CD4-positive, alpha-beta T cell (primary cell): ENCODE data around the gene SPRY4. TPM values are rescaled to one million over a fixed set of nuclear protein-coding genes. Genes with fewer than 3 reads are reported as not detected.
"Not testable (repeated sequence)": the region's sequence is repeated elsewhere in the genome, so short reads cannot be mapped to it uniquely, and the experiment has no call there.

Experiments
- ATAC-seq: fragments of 200-7000 bp; cut with Tn5 transposase; one replicate; pipeline ENCODE4 v1.10.0; 2022; ENCODE audit warnings: mild to moderate bottlenecking; ENCODE audit not compliant: poor library complexity
- CTCF ChIA-PET: fragments of 350-600 bp; sonication (Branson Sonifier 250); formaldehyde crosslinking; loops from one replicate; lab custom pipeline; 2021; ENCODE audit warnings: antibody characterized with exemption, inconsistent platforms; lab: Charles Lee
- POLR2A ChIA-PET: fragments of 350-600 bp; sonication (Branson Sonifier 250); formaldehyde crosslinking; loops from one replicate; lab custom pipeline; 2021; ENCODE audit warnings: antibody characterized with exemption, inconsistent platforms; lab: Charles Lee
- DNase-seq, 14 experiments: peaks; one replicate each; pipeline ENCODE4 v3.0.0-alpha.2; 2013 to 2020; ENCODE audit warnings: mixed read lengths in 2 of 14
- H3K27ac ChIP-seq, 2 donors: one replicate each; pipeline versions ENCODE4 v1.5.1 to v1.7.0; 2013; ENCODE audit warnings: low read length in 2 of 2, low read depth in 1 of 2, mild to moderate bottlenecking in 1 of 2
- H3K27me3 ChIP-seq, 2 experiments: 1 replicate in 1 of 2; 2 replicates in 1 of 2; pipeline versions ENCODE4 v1.6.1 to v1.7.0; 2013; ENCODE audit warnings: low read length in 2 of 2, control low read depth in 1 of 2, mild to moderate bottlenecking in 1 of 2, moderate library complexity in 1 of 2; ENCODE audit not compliant: insufficient read depth in 2 of 2, control insufficient read depth in 1 of 2
- H3K36me3 ChIP-seq: one replicate; pipeline ENCODE4 v1.6.1; 2013; ENCODE audit warnings: low read length, control low read depth; ENCODE audit not compliant: insufficient read depth
- H3K4me1 ChIP-seq: one replicate; pipeline ENCODE4 v1.6.1; 2013; ENCODE audit warnings: low read length, control low read depth; ENCODE audit not compliant: insufficient read depth
- H3K4me3 ChIP-seq: one replicate; pipeline ENCODE4 v1.5.1; 2013; ENCODE audit warnings: mild to moderate bottlenecking, low read length, moderate library complexity
- H3K9me3 ChIP-seq, 2 experiments: 1 replicate in 1 of 2; 2 replicates in 1 of 2; pipeline versions ENCODE4 v1.6.1 to v1.7.0; 2013; ENCODE audit warnings: low read length in 2 of 2, mild to moderate bottlenecking in 2 of 2, control low read depth in 1 of 2, moderate library complexity in 1 of 2; ENCODE audit not compliant: control insufficient read depth in 1 of 2, insufficient read depth in 1 of 2
- H3K27ac Mint-ChIP-seq: one replicate; pipeline ENCODE4 v1.8.0; 2020; ENCODE audit warnings: mixed read lengths
- H3K27me3 Mint-ChIP-seq: one replicate; pipeline ENCODE4 v1.8.0; 2021; ENCODE audit warnings: mixed read lengths
- H3K36me3 Mint-ChIP-seq: one replicate; pipeline ENCODE4 v1.8.0; 2021; ENCODE audit warnings: low read depth, mixed read lengths
- H3K4me1 Mint-ChIP-seq: one replicate; pipeline ENCODE4 v1.8.0; 2021; ENCODE audit warnings: low read depth, mixed read lengths
- H3K4me3 Mint-ChIP-seq: one replicate; pipeline ENCODE4 v1.8.0; 2020; ENCODE audit warnings: mild to moderate bottlenecking, mixed read lengths
- H3K9me3 Mint-ChIP-seq: one replicate; pipeline ENCODE4 v1.8.0; 2020; ENCODE audit warnings: mixed read lengths
- intact Hi-C, 2 experiments: fragments of 100-400 bp; cut with DNase I in 1 of 2; cut with micrococcal nuclease in 1 of 2; formaldehyde crosslinking; loops; one replicate each; pipeline versions ENCODE4 v1.15.1 to v1.9.0; 2023 to 2025; cut with DNase I, micrococcal nuclease
- total RNA-seq, 174 experiments: library from RNA in 2 of 174; stranded (reverse) in 2 of 174; gene quantifications; one replicate each; pipeline ENCODE4 v1.2.3 and lab custom pipeline; 2021 to 2026
- TF ChIP-seq, protein P1 (sequence below): fragments of 200-600 bp; IDR thresholded peaks from one replicate; pipeline ENCODE4 v1.8.0; 2022; ENCODE audit warnings: antibody characterized with exemption, mild to moderate bottlenecking

Gene SPRY4
- total RNA-seq, 2 experiments from 2014 or later = 0.16 to 0.34 TPM

- Histone ChIP-seq H3K27me3 (no peaks in the 10 kb centered on the region), H3K36me3 (no peaks in the 10 kb centered on the region), H3K4me1 (no peaks in the 10 kb centered on the region), H3K4me3 (no peak overlapping the region), H3K9me3 (no peaks in the 10 kb centered on the region), H3K27ac (no peak overlapping the region)
- Mint-ChIP-seq H3K9me3 (no peaks in the 10 kb centered on the region), H3K4me1 (no peaks in the 10 kb centered on the region), H3K4me3 (no peak overlapping the region), H3K27me3 (no peaks in the 10 kb centered on the region), H3K36me3 (no peaks in the 10 kb centered on the region), H3K27ac (no peak overlapping the region)
- TF ChIP-seq, protein P1, sequence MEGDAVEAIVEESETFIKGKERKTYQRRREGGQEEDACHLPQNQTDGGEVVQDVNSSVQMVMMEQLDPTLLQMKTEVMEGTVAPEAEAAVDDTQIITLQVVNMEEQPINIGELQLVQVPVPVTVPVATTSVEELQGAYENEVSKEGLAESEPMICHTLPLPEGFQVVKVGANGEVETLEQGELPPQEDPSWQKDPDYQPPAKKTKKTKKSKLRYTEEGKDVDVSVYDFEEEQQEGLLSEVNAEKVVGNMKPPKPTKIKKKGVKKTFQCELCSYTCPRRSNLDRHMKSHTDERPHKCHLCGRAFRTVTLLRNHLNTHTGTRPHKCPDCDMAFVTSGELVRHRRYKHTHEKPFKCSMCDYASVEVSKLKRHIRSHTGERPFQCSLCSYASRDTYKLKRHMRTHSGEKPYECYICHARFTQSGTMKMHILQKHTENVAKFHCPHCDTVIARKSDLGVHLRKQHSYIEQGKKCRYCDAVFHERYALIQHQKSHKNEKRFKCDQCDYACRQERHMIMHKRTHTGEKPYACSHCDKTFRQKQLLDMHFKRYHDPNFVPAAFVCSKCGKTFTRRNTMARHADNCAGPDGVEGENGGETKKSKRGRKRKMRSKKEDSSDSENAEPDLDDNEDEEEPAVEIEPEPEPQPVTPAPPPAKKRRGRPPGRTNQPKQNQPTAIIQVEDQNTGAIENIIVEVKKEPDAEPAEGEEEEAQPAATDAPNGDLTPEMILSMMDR = no peak
- ChIA-PET CTCF (no interaction called here), POLR2A (no interaction called here)
- DNase-seq (no peak), ATAC-seq (no peak)
- intact Hi-C loops = no loop called here
Observed at GRCh38 chr5:142277796-142278195, 47.0 kb downstream of the SPRY4 start.

GRCh38 chr5:142276517-142276916, 48.3 kb downstream of the SPRY4 start:
- Mint-ChIP-seq H3K27ac (no peak overlapping the region), H3K9me3 (no peaks in the 10 kb centered on the region), H3K36me3 (no peaks in the 10 kb centered on the region), H3K4me3 (no peak overlapping the region), H3K27me3 (no peaks in the 10 kb centered on the region), H3K4me1 (no peaks in the 10 kb centered on the region)
- Histone ChIP-seq H3K9me3 (no peaks in the 10 kb centered on the region), H3K4me1 (no peaks in the 10 kb centered on the region), H3K27ac (no peak overlapping the region), H3K27me3 (no peaks in the 10 kb centered on the region), H3K4me3 (no peak overlapping the region), H3K36me3 (no peaks in the 10 kb centered on the region)
- intact Hi-C loops = no loop called here
- ATAC-seq (no peak), DNase-seq (no peak)
- TF ChIP-seq, protein P1 = no peak
- CTCF ChIA-PET = no interaction called here
- POLR2A ChIA-PET = interaction anchor here (0.7 kb wide), 1 partner anchor 53 kb away, joined by 3 read pairs; no protein-coding TSS in a partner anchor

- no peak overlapping the region for H3K27ac Mint-ChIP-seq
- H3K9me3 Mint-ChIP-seq = no peaks in the 10 kb centered on the region
- no peaks in the 10 kb centered on the region for H3K36me3 ChIP-seq
- CTCF ChIA-PET = no interaction called here
- no peak overlapping the region for H3K4me3 ChIP-seq
- peaks cover 3% of the 10 kb centered on the region for H3K27me3 Mint-ChIP-seq
- no peaks in the 10 kb centered on the region for H3K9me3 ChIP-seq
- TF ChIP-seq, protein P1 = no peak
- DNase-seq (no peak), ATAC-seq (no peak)
- H3K27ac ChIP-seq = no peak overlapping the region
- intact Hi-C loops = no loop called here
- no peaks in the 10 kb centered on the region for H3K4me1 ChIP-seq
- no peaks in the 10 kb centered on the region for H3K27me3 ChIP-seq
- POLR2A ChIA-PET = no interaction called here
- no peak overlapping the region for H3K4me3 Mint-ChIP-seq
- no peaks in the 10 kb centered on the region for H3K4me1 Mint-ChIP-seq
- H3K36me3 Mint-ChIP-seq = no peaks in the 10 kb centered on the region
Observed at GRCh38 chr5:142275496-142275895, 49.3 kb downstream of the SPRY4 start.

DNA sequence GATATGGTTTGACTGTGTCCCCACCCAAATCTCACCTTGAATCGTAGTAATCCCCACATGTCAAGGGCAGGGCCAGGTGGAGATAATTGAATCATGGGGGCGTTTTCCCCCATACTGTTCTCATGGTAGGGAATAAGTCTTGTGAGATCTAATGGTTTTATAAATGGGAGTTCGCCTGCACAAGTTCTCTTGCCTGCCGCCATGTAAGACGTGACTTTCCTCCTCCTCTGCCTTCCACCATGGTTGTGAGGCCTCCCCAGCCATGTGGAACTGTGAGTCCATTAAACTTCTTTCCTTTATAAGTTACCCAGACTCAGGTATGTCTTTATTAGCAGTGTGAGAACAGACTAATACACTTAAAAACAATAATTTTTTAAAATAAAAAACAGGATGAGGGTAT, 52.2 kb downstream of the SPRY4 start:
- H3K9me3 ChIP-seq, H3K27ac ChIP-seq, intact Hi-C loops, H3K36me3 Mint-ChIP-seq, POLR2A ChIA-PET, H3K9me3 Mint-ChIP-seq, H3K27me3 ChIP-seq, DNase-seq, ATAC-seq, H3K4me3 Mint-ChIP-seq, H3K4me3 ChIP-seq, H3K36me3 ChIP-seq, H3K27me3 Mint-ChIP-seq, H3K4me1 ChIP-seq, CTCF ChIA-PET, H3K4me1 Mint-ChIP-seq, H3K27ac Mint-ChIP-seq: not testable (repeated sequence)

GRCh38 chr5:142264084-142264483, 60.7 kb downstream of the SPRY4 start:
- CTCF ChIA-PET, H3K4me3 Mint-ChIP-seq, ATAC-seq, H3K27ac ChIP-seq, intact Hi-C loops, DNase-seq, H3K4me1 ChIP-seq, H3K27me3 ChIP-seq, H3K27ac Mint-ChIP-seq, H3K9me3 Mint-ChIP-seq, H3K36me3 ChIP-seq, POLR2A ChIA-PET, H3K36me3 Mint-ChIP-seq, H3K4me3 ChIP-seq, H3K27me3 Mint-ChIP-seq, H3K4me1 Mint-ChIP-seq: not testable (repeated sequence)
- H3K9me3 ChIP-seq = peaks cover 0 to 11% of the 10 kb centered on the region in 2 experiments
